ENCODE results near the gene DKK2.

The DKK2 gene, protein sequence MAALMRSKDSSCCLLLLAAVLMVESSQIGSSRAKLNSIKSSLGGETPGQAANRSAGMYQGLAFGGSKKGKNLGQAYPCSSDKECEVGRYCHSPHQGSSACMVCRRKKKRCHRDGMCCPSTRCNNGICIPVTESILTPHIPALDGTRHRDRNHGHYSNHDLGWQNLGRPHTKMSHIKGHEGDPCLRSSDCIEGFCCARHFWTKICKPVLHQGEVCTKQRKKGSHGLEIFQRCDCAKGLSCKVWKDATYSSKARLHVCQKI

DNA sequence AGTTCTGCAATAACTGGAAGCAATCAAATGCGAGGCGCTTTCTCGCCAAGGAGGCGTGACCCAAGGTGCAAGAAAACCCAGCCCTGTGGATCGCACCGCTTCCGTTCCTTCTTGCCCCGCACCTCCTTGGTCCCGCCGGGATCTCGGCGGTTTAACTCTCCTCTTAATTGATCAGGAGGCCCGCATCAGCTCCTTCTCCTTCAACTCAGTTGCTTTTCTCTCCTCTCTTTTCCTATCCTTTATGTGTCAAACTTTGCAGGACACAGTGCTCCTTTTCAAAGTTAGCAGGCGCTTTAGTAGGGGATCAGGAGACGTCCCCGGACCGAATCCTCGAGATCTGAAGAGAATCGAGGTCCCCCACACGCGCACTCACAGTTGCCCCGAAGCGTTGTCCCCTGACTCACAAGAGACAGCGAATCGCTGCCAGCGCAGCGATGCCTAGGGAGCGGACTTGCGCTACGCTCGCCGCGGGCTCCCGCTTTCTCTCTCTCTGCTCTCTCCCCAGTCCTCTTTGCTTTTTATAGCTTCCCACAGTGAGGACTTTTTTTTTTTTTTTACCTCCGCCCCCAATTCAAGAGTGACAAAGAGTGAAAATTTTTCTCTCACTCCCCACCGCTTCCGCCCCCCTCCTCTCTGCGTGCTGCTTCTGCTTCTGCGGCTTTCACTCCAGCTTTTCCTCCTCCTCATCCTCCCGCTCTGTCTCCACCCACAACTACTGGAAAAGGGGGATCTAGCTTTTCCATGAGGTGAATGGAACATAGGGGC is at the start of gene DKK2:
Gene DKK2, minus strand, starts transcription at position 495 of the 765 bp plus-strand sequence. CDS start 722 bp downstream, outside the sequence.
- peak; percentile 45 for DNase-seq

DNA sequence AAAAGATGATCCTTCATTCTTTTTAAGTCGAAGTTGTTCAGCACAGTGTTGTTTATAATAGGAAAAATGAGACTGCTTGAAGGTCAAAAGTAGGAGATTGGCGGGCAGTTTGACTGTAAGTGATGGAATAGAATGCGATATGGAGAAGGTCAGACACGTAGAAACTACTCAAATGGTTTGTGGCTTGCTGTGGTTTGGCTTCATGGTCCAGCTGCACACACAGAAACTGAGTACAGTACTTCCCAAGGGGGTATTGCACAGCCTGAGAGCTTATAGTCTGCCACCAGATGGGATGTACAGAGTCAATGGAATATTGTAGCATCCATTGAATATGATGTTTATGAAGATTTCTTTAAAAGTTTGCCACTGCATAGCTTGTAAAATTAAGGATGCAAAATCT is 41.1 kb upstream of the DKK2 start:
- no peak for DNase-seq

DNA sequence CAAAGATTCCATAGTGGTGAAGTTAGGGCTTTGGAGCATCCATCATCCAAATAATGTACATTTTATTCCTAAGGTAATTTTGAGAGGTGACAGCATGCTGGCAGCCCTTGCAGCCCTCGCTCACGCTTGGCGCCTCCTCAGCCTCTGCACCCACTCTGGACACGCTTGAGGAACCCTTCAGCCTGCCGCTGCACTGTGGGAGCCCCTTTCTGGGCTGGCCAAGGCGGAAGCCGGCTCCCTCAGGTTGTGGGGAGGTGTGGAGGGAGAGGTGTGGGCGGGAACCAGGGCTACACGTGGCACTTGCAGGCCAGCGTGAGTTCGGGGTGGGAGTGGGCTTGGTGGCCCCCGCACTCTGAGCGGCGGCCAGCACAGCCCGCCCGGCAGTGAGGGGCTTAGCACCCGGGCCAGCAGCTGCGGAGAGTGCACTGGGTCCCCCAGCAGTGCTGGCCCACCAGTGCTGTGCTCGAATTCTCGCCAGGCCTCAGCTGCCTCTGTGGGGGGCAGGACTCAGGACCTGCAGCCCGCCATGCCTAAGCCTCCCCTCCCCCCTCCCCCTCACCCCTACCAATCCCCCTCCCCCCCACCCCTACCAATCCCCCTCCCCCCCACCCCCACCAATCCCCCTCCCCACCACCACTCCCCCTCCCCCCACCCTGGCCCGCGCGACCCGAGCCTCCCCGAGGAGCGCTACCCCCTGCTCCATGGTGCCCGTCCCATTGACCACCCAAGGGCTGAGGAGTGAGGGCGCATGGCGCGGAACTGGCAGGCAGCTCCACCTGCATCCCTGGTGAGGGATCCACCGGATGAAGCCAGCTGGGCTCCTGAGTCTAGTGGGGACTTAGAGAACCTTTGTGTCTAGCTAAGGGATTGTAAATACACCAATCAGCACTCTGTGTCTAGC is 37.0 kb upstream of the DKK2 start:
- DNase-seq = no peak

DNA sequence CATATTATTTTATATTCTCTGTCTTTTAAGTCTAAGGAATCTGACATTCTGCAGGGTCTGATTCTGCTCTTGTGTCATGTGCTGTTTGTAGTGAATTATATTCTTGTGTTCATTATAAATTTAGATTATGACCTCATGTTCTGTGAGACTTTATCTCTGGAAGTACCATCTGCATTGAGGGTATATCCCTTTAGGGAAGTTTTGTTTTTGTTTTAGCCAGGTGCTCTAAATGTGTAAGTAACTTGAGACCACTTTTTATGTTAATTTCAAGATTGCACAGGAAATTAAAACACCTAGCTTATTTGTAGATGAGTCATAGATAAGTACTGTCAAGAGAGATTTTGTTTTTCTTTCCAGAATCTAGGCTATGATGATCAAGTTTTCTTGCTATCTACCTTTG is 35.0 kb upstream of the DKK2 start:
- no peak for DNase-seq

DNA sequence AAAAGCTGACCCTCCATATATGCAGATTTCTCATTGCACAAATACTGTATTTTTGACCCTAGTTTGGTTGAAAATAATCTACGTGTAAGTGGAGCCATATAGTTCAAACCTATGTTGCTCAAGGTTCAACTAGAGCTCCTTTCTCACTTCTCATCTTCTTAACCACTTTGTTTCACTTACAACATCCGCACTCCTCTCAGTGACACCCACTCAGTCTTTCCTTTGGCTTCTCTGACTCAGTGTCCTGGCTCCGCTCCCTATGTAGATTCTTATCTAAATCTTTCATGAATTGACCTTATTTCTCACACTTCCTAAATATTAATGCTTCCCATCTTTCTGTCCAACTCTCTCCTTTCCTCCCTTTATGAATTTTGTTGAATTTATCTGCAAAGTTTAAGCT is 32.9 kb upstream of the DKK2 start:
- DNase-seq = peak; percentile 71

DNA sequence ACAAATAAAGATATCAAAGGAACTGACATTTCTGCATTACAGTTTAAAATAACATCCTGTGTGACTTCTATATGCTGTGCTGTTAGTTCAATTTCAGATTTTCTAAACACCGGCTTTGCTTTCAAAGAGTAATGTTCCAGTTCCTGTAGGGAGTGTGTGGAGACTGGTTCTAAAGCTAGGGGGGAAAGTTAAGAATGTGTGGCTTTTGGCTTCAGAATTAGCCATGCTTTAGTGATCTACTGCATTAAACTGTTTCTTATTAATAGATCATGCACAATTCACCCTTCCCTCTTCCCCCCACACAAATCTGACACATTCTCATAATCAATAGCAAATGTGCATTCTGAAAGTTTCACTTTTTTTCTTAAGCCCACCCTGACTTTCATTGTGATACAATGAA is 32.0 kb upstream of the DKK2 start:
- peak; percentile 19 for DNase-seq

DNA sequence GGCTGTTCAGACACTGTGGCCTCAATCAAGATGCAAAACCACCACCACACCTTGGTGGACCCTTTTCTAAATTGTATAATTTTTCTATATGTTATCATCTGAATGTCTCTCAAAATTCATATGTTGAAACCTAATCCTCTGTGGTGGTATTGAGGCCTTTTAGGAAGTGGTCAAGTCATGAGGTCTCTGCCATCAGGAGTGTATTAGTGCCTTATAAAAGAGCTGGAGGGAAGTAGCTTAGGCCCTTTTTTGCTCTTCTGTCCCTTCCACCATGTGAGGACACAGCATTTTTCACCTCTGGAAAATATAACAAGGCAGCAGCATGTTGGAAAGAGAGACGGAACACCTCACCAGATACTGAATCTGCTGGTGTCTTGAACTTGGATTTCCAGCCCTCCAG is 30.5 kb upstream of the DKK2 start:
- DNase-seq = no peak

DNA sequence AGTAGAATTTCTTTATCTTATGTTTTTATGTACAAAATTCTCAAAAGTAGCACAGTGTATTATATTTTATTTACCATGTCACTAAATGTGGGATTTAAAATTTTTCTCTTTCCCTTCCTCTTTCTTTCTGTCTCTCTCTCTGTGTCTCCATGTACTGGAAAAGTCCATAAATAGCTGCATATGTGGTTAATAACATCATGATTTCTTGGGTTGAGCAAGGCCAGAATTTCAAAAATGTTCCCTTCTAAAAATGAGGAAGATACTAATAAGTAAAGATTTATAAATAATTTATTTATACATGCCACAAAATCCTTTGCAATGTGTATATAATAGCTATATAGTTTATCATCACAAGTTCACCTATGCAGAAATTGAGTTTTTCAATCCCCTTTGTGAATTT is 29.1 kb upstream of the DKK2 start:
- DNase-seq = no peak

DNA sequence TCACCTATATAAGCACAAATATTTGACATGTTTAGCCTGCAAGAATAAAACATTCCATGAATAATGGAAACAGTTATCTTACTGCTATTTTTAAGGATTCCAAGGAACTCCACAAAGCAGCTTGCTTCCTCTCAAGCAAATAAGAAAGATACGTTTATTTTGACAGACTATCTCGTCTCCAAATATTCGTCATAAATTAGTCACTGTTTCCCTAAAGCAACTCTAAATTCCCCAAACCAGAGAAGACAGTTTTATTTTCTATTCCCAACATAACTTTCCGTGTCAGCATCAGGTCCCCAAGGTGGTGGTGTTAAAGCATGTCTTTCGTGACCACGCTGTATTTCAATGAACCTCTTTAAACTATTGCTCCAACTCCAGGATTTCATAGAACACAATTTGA is 24.3 kb upstream of the DKK2 start:
- DNase-seq = no peak

DNA sequence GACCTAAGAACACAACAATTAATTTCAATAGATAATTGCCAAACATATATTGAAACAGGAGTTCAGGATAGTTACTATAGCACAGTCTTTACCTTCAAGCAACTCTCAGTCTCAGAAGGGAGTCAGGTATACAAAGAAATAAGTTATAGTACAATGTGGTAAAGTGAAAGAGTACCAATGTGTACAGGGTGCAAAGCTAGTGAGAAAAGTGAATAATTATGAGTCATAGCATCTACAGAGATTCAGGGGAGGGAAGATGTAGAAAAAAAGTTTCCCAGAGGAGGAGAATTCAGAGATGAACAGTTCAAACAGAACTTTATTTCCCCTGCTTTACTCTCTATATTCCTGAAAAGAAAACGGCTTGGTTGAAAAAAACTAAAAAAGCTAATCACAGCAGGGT is 22.7 kb upstream of the DKK2 start:
- DNase-seq = no peak

DNA sequence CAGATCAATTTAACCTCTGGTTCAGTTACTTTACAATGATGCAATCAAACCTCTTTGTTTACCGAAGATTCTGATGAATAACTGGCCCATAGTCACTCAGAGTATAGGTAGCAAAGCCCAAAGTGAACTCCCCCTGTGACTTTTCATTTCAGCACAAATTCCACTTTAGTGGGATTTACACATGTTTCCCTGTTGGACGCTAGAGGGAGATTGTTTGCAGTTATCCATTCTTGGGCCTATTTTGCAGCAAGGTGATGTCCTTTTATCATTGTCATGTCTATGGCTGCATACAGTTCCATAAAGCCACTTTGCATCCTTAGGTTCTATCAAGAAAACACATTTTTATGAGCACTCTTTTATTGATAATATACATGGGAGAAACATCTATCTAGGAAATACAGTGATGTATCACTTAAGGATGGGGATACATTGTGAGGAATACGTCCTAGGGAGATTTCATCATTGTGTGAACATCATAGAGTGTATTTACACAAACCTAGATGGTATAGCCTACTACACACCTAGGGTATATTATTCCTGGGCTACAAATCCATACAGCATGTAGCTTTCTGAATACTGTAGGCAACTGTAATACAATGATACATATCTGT is 14.5 kb upstream of the DKK2 start:
- DNase-seq = no peak

DNA sequence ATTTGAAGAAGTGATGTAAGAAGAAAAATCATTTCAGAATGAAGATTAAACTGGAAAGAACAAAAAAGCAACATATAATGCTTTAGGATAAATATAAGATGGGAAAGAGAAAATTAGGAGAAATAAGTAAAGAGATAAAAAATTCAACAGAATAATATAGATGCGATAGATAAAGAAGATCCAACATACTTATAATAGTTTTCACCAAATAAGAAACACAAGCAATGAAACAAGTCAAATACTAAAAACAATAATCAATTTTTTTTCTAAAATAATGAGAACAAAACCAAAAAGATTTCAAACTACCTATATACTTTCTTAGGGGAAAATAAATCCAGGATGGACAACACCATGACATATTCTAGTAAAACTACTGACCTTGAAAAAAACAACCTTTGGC is 10.1 kb upstream of the DKK2 start:
- no peak for DNase-seq

DNA sequence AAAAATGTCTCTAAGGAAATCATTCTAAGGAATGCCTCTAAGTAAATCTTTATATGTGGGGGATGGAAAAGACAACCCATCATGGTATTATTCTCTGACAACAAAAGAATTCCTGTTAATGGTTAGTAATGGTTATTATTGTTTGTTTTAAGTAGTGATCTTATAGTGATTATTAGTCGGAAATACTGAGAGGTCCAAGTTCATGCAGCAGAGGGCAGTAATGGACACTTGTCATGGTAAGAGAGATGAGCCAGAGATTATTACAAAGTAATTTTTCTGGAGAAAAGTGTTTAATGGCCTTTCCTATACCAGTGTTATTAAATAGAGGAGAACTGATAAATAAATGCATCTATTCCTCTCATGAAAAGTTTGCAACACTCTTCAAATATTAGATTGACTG is 8.1 kb upstream of the DKK2 start:
- DNase-seq = no peak

DNA sequence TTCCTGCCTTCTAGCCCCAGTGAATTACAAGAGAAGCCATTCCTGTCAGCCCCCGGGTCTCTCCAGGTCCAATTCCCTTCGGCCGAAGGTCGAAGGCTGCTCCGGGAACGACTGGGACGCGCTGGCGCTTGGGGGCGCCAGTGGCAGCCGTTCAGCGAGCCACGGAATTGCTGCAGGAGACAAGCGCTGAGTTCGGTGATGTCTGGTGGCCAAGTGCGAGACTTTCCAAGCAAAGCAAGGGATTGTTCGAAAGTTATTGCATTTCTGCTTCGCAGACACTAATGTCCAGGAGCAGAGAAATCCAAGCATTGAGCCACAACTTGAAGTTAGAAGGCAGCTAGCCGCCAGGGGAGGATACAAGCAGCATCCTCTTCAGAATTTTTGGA is 1.1 kb upstream of the DKK2 start:
- peak; percentile 50 for DNase-seq

DNA sequence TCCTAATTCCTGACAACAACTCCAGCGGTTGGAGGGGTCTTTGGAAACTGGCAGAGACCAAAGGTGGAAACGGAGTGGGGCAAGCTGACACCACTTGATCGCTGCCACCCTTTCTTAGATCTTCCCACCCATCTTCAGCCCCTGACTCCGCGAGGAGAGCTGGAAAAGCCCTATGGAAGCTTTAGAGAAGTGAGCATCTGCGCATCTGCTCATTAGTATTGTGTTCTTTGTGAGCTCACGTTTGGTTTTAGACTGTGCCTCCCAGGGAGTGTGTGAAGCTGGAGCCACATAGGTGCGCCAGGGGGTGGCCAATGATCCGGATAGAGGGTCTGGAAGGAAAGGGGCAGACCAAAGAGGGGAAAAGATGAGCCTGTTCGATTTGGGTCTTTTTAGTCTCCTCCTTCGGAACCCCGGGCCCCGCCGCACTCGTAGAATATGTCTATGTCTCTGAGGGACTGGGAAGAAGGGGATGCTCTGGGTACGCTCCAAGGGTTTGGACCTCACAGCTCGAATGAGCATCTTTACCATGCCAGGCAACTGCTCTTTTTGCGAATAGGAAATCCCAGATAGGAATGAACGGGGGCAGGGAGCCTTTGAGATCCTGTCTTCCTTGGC is 578 bp upstream of the DKK2 start:
- no peak for DNase-seq

DNA sequence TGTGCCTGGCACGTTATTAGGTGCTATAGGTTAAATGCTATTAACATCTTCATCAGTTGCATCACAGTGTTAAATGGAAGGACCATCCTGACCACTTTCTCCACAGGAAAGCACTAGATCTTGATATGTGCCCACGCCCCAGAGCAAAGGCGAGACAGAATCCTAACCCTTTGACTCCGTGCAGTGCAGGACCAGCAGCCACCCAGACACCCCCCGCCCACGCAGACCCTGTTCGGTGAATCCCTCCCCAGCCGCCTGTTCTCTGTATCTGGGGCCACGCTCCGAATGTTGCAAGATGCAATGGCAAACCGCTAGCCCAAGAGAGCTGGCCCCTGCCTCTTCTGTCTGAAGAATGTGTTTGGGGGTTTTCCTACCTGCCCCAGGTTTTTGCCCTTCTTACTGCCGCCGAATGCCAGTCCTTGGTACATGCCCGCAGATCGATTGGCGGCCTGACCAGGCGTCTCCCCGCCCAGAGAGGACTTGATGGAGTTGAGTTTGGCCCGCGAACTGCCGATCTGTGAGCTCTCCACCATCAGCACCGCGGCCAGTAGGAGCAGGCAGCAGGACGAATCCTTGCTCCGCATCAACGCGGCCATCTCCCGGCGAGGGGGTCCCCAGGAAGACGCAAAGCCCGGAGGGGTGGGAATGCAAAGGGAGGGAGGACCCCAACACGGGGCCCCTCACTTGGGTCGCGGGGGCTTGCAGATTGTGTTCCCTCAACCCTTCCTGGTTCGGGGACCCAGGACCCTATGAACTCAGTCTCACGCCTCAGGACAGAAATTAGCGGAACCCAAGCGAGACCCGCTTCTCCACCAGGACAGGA is 906 bp downstream of the DKK2 start:
- DNase-seq = peak; percentile 37

DNA sequence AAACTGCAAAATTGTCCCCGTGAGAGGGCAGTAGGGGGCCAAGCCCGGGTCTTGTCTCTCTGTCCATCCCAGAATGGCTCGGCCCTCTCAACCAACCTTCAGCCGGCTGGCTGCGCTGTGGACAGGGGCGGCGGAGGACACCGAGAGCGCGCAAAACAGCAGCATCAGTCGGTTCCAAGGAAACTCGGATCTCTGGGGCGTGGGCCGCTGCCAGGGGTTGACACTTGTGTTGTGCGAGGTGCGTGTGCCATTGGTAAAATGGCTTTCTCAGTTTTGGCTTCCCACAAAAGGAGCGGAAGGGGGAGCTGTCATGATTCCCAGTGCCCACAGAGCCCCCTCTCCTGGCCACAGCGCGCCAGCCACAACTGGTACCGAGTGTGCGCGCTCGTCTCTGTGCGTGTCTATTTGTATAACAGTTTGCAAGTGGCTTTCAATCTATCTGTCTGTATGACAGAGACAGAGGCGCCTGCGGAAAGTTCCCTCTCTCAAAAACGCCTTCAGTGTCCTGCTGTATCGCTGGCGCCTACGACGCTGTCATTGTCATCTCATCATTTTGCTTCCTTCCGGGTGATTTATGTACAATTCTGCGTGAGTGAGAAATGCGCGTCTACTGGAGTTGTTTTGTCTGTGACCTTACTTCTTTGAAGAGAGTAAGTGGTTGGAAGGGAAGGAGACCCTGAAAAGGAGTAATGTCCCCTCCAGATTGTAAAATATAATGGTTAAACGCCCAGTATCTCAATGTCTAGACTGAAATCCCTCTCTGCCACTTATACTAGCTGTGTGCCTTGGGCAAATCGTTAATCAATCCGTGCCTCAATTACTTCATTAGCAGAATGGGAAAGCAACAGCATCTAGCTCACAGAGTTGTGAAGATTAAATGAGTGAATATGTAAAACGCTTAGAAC is 1.8 kb downstream of the DKK2 start:
- DNase-seq = peak; percentile 62

DNA sequence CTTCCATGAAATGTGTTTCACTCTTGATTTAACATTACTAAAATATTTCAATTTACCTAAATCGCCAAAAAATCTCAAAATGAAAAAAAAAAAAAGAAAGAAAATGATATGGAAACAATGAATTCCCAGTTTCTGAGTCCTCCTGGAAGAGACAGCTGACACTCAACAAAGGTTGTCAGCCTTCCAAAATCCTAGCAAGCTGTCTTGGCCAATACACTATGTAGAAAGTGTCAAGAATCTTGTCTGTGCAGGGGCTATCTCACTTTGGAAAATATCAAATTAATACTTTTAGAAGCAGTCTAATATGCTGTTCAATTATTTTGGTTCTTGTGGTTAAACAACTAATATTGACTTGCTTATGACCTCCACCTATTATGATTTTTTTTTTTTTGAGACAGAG is 8.7 kb downstream of the DKK2 start:
- no peak for DNase-seq

DNA sequence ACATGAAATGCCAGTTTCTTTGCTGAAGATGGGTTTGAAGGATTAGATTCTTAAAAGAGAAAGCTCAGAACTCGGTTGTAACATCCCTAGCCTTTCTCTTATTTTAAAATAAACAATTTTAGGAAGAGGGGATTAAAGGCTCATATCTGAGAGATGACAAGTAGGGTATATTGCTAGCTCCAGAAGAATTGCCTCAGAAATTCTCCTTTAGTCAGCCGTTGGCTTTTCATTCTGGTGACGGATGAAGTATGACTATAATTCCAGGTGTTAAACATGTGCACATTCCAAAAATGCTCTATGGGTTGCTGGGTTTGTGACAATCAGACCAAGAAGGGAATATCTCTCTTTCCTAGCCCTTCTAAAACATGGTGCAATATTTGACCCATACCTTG is 17.8 kb downstream of the DKK2 start:
- DNase-seq = peak; percentile 10

DNA sequence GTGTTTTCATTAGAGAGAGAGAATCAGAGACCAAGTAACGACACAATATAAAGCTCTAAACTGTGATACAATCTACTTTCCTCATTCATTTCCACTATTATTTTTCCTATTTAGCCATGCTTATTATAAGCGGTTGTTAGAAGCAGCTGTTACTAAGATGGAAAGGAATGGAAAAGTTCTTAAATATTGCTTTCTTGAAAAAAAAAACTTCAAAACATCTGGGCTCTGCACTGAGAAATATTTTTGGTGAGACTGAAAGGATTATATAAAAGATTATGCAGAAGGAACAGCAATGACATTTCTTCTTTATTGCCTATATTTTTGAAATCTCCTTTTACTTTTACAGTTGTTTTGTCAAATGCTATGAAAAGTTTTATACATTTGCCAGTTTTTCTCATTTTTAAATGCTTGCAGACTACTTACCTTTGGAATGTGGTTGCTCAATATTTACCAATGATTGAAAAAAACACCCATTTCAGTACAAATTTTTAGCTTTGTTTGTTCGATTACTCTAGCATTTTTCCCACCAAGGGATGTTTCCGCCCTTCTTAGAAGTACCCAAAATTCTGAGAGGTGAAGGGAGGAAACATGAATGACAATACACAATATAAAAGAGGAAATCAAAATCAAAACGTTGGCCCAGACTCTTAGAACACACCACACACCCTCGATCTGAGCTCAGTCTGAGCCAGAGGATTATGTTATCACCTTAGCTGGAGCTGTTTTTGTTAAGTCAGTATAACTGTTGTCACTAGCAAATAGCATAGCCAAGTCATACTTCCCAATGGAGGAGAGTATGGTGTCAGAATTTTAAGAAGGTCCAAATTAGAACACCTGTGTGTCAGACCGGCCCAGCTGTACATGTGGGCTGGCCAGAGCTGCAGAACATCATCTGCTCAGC is 18.4 kb downstream of the DKK2 start:
- no peak for DNase-seq

Measured in fibroblast of skin of right biceps (primary cell).